GM23248 (cell line): ENCODE data around the gene PADI4.

Experiments used
- EZH2 ChIP-seq: fragments of 200-600 bp; sonication (generic); IDR thresholded peaks from 2 replicates; pipeline ENCODE4 v1.6.1; 2018; ENCODE audit warnings: antibody characterized with exemption, mild to moderate bottlenecking; ENCODE audit not compliant: insufficient read depth, poor library complexity, severe bottlenecking
- EZH2phosphoT487 ChIP-seq: fragments of 200-600 bp; sonication (generic); IDR thresholded peaks from 2 replicates; pipeline ENCODE4 v1.6.1; 2018; ENCODE audit warnings: antibody characterized with exemption, moderate library complexity, mild to moderate bottlenecking, low read depth; ENCODE audit not compliant: insufficient read depth

DNA sequence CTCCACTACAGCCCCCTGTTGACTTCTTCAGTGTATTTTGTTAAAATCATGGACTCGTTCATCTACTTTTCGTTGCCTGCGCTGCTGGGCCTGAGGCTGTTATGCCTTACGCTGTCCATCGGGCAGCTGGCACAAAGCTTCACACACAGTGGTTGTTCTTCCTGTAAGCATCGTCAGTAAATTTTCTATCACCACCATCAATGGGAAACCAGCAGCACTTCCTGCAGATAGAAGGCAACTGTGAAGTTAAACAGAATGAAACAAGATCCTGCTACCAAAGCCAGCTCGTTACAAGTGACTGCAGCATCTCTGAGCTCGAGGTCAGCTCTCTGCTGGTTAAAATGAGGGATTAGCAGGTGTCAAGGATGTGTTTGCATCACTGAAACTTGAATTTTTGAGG is 42.1 kb downstream of the PADI4 start:
- no peak for TF ChIP-seq EZH2phosphoT487
- no peak for TF ChIP-seq EZH2
